SJCRH30 (cell line): Measurements from ENCODE around the gene SIGLEC6. TPM values are rescaled to one million over a fixed set of nuclear protein-coding genes. Genes with fewer than 3 reads are reported as not detected.

Source experiments
- DNase-seq, 2 experiments: peaks; one replicate each; pipeline ENCODE4 v3.0.0-alpha.2; 2015 to 2020
- H3K27ac ChIP-seq: fragments of 250-450 bp; sonication (Bioruptor Pico); 2 replicates; pipeline ENCODE4 v1.5.1; 2020; ENCODE audit warnings: mild to moderate bottlenecking, moderate library complexity
- H3K27me3 ChIP-seq: fragments of 250-450 bp; sonication (Bioruptor Pico); 2 replicates; pipeline ENCODE4 v1.5.1; 2020; ENCODE audit warnings: mild to moderate bottlenecking, moderate library complexity
- H3K36me3 ChIP-seq: fragments of 250-450 bp; sonication (Bioruptor Pico); 2 replicates; pipeline ENCODE4 v1.5.1; 2020; ENCODE audit warnings: mild to moderate bottlenecking, moderate library complexity
- H3K4me1 ChIP-seq: fragments of 250-450 bp; sonication (Bioruptor Pico); 2 replicates; pipeline ENCODE4 v1.5.1; 2020; ENCODE audit warnings: mild to moderate bottlenecking, moderate library complexity
- H3K4me3 ChIP-seq: fragments of 250-450 bp; sonication (Bioruptor Pico); 2 replicates; pipeline ENCODE4 v1.5.1; 2020; ENCODE audit warnings: mild to moderate bottlenecking, moderate library complexity
- H3K9me3 ChIP-seq: fragments of 250-450 bp; sonication (Bioruptor Pico); replicated peaks from 2 replicates; pipeline ENCODE4 v1.5.1; 2020; ENCODE audit warnings: mild to moderate bottlenecking, moderate library complexity
- total RNA-seq: library from RNA; depleted of rRNA; stranded (reverse); fragments of >200 nt; shearing (Covaris generic); gene quantifications from 2 replicates; pipeline ENCODE4 v1.2.3, GENCODE V29; 2014

SIGLEC6 gene
- total RNA-seq, 1 experiment from 2014 or later, result not detected

GRCh38 chr19:51541458-51542357 lies 10.2 kb upstream of the SIGLEC6 start:
- no peaks in the 10 kb centered on the region for H3K27me3 ChIP-seq
- DNase-seq, result no peak

GRCh38 chr19:51539821-51540366 lies 8.4 kb upstream of the SIGLEC6 start:
- H3K4me1 ChIP-seq, result no peaks in the 10 kb centered on the region
- H3K9me3 ChIP-seq, result no peaks in the 10 kb centered on the region
- no peak for DNase-seq
- H3K27ac ChIP-seq, result no peak overlapping the region
- no peaks in the 10 kb centered on the region for H3K27me3 ChIP-seq
- H3K36me3 ChIP-seq, result no peaks in the 10 kb centered on the region
- no peak overlapping the region for H3K4me3 ChIP-seq

More at GRCh38 chr19:51541458-51542357, 10.2 kb upstream of the SIGLEC6 start:
- no peaks in the 10 kb centered on the region for H3K4me1 ChIP-seq
- H3K9me3 ChIP-seq, result no peaks in the 10 kb centered on the region
- H3K36me3 ChIP-seq, result no peaks in the 10 kb centered on the region
- H3K4me3 ChIP-seq, result no peak overlapping the region
- no peak overlapping the region for H3K27ac ChIP-seq

DNA sequence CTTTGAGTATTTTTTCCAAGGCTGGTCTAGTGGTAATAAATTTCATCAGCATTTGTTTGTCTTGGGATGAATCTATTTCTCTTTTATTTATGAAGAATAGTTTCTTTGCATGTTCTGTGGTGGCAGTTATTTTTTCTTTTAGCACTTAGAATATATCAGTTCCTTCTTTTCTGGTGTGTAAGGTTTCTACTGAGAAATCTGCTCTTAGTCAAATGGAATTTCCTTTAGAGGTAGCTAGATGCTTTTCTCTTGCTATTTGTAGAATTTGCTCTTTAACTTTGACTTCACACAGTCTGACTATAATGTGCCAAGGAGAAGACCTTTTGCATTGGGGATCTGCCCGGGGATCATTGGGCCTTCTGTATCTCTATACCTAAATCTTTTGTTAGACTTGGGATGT lies 4.1 kb upstream of the SIGLEC6 start:
- Histone ChIP-seq H3K27me3 (no peaks in the 10 kb centered on the region), H3K27ac (no peak overlapping the region), H3K9me3 (no peaks in the 10 kb centered on the region)

DNA sequence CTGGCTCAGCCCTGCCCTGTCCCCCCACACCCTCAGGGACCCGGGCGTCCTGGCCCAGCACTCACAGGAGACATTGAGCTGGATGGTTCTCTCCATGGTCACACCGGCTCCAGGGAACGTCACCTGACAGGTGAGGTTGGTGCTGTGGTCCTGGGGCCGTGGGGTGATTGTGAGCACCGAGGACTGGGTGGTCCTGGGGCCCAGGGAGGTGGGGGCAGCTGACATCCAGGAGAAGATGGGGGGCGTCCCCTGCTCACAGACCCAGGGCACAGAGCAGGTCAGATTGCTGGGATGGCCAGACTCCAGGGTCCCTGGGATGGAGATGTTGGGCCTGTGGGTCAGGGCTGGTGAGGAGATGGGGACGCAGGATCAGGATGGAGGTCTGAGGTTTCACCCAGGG lies 854 bp downstream of the SIGLEC6 start:
- no peak for DNase-seq
- H3K4me3 ChIP-seq, result no peak overlapping the region
- H3K9me3 ChIP-seq, result no peaks in the 10 kb centered on the region
- H3K4me1 ChIP-seq, result peaks cover 6% of the 10 kb centered on the region
- no peaks in the 10 kb centered on the region for H3K27me3 ChIP-seq
- no peak overlapping the region for H3K27ac ChIP-seq
- H3K36me3 ChIP-seq, result no peaks in the 10 kb centered on the region

More for the DNA sequence above, 4.1 kb upstream of the SIGLEC6 start:
- DNase-seq, result no peak
- Histone ChIP-seq H3K36me3 (no peaks in the 10 kb centered on the region), H3K4me3 (no peak overlapping the region), H3K4me1 (no peaks in the 10 kb centered on the region)

- Histone ChIP-seq H3K27me3 (no peaks in the 10 kb centered on the region), H3K36me3 (no peaks in the 10 kb centered on the region), H3K4me3 (no peak overlapping the region), H3K9me3 (no peaks in the 10 kb centered on the region; the same call in 1 of the 2 replicates), H3K4me1 (peaks cover 6% of the 10 kb centered on the region), H3K27ac (no peak overlapping the region)
- DNase-seq, result no peak
These were observed 2.2 kb downstream of the SIGLEC6 start for GRCh38 chr19:51529301-51529700.

- Histone ChIP-seq H3K9me3 (no peaks in the 10 kb centered on the region; the same call in 1 of the 2 replicates), H3K27me3 (no peaks in the 10 kb centered on the region), H3K36me3 (no peaks in the 10 kb centered on the region), H3K4me1 (peaks cover 6% of the 10 kb centered on the region), H3K27ac (peak overlapping the region; percentile 34), H3K4me3 (no peak overlapping the region)
- DNase-seq, result peak; percentile 75 to 81
These were observed 5.8 kb downstream of the SIGLEC6 start for GRCh38 chr19:51525651-51526050.

DNA sequence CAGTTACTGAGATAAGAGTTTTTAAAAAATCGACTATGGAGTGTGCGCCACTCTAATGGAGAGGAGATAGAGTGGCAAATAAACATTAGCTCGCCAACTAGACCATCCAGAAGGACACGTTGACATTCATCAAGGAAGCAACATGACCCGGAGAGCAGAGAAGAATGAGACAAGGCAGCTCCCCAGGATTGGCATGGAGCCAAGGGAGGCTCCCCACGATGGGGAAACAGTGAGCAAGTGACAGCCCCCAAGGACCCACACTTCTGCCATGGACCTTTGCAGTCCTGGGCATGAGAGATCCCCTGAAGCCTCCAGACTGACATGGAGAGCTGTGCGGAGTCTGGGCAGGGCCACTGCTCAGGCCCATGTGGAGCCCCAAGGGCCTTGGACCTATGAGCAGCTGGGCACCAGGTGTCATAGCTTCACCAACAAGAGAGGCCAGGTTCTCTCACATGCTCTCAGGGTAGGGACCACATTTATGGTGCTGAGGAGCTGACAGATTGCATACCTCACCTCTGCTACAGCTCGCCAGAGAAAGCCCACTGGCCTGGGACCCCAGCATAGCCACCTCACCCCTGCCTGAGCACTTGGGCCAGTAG lies 6.7 kb downstream of the SIGLEC6 start:
- peaks cover 6% of the 10 kb centered on the region for H3K4me1 ChIP-seq
- DNase-seq, result peak in 1 of 2 experiments; percentile 3
- H3K4me3 ChIP-seq, result no peak overlapping the region

DNA sequence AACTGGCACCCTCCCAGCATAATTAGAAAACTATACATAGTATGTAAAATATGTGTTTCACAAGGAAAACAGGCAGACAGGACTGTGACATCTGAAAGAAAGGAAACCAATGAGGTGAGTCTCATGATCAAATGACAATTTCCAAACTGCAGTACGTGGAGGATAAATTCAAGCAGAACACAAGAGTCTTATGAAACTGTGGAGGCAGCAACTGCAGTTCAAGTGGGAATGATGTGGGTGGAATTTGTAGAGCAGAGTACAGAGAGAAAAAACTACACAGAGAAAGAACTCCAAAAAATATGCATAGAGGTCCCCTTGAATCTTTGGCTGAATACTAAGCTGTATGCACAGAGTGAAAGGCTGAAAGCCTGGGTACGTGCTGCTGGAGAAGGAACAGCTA lies 9.7 kb downstream of the SIGLEC6 start:
- no peaks in the 10 kb centered on the region; the same call in 1 of the 2 replicates for H3K9me3 ChIP-seq
- H3K27me3 ChIP-seq, result 0 out of 2 replicates have a peak, but pooled peaks cover 3% of the 10 kb centered on the region
- H3K36me3 ChIP-seq, result no peaks in the 10 kb centered on the region
- H3K4me3 ChIP-seq, result no peak overlapping the region
- no peak for DNase-seq
- no peak overlapping the region for H3K27ac ChIP-seq
- H3K4me1 ChIP-seq, result peaks cover 6% of the 10 kb centered on the region

More for the DNA sequence above, 6.7 kb downstream of the SIGLEC6 start:
- no peaks in the 10 kb centered on the region for H3K36me3 ChIP-seq
- H3K27ac ChIP-seq, result no peak overlapping the region
- no peaks in the 10 kb centered on the region; the same call in 1 of the 2 replicates for H3K9me3 ChIP-seq
- H3K27me3 ChIP-seq, result no peaks in the 10 kb centered on the region

DNA sequence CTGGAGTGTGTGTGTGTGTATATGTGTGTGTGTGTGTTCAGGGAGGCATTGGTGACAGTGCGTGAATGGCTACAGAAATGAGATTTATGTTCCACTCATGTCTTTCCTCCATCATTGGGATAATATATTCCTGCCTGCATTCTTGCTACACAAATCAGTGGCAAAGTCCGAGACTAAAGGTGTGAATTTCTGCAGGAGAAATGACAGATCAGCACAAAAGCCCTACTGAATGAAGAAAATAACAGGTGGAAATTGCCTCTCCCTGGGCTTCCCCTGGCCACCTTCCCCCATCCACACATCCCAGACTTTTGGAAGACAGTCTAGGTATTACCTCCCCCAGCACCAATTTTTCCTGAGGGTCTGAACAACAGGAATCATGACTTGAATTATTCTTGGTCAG lies 10.1 kb downstream of the SIGLEC6 start:
- H3K27ac ChIP-seq, result no peak overlapping the region
- H3K36me3 ChIP-seq, result no peaks in the 10 kb centered on the region
- no peak overlapping the region for H3K4me3 ChIP-seq
- no peaks in the 10 kb centered on the region; the same call in 1 of the 2 replicates for H3K9me3 ChIP-seq
- H3K4me1 ChIP-seq, result peaks cover 5% of the 10 kb centered on the region
- no peak for DNase-seq
- 0 out of 2 replicates have a peak, but pooled peaks cover 3% of the 10 kb centered on the region for H3K27me3 ChIP-seq

DNA sequence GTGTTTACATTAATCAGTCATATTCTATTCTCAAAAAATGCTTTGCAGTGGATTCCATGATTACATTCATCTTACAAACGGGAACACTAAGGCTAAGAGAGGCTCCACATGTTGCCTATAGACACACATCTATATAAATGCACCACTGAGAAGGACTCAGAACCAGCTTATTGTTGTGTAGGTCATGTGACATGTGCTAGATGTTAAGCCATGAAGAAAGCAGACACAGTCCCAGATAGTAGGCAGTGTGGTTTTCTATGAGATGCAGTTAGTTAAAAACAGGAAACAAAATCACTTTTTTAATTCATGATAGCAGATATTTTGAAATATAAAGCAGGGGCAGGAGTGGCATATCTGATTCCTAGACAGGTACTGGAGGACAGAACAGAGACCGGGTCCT lies 10.7 kb downstream of the SIGLEC6 start:
- 0 out of 2 replicates have a peak, but pooled peaks cover 3% of the 10 kb centered on the region for H3K27me3 ChIP-seq
- H3K27ac ChIP-seq, result no peak overlapping the region
- H3K4me1 ChIP-seq, result no peaks in the 10 kb centered on the region
- no peaks in the 10 kb centered on the region for H3K36me3 ChIP-seq
- DNase-seq, result no peak
- H3K9me3 ChIP-seq, result no peaks in the 10 kb centered on the region; the same call in 1 of the 2 replicates
- H3K4me3 ChIP-seq, result no peak overlapping the region

DNA sequence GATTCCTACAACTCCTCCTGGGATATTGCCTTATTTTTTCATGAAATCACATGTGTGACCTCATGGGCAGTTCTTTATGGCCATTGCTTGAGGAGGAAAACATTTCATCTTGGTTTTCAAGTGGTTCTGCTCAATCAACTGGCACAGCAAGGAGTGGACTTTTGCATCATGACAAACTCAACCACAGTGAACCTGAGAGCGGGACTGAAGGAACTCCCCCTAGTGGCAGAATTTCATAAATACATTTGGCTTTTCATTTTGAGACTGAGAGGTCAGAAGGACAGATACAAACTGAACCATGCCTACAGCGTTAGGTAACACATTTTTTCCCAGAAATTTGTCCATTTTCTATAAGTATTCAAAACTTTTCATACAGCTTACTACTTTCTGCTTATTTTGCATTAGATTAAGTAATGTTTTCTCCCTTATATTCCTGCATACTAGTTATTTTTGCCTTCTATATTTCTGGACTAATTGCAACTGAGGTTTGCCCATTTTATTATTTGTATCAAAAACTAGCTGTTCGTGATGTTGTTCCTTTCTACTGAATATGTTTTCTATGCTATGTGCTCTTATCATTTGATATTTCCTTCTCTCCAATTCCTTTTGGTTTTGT lies 16.5 kb downstream of the SIGLEC6 start:
- H3K9me3 ChIP-seq, result no peaks in the 10 kb centered on the region
- H3K36me3 ChIP-seq, result no peaks in the 10 kb centered on the region
- H3K27me3 ChIP-seq, result 0 out of 2 replicates have a peak, but pooled peaks cover 3% of the 10 kb centered on the region
- H3K27ac ChIP-seq, result no peak overlapping the region
- H3K4me1 ChIP-seq, result no peaks in the 10 kb centered on the region
- no peak overlapping the region for H3K4me3 ChIP-seq
- peak in 1 of 2 experiments; percentile 60 for DNase-seq

DNA sequence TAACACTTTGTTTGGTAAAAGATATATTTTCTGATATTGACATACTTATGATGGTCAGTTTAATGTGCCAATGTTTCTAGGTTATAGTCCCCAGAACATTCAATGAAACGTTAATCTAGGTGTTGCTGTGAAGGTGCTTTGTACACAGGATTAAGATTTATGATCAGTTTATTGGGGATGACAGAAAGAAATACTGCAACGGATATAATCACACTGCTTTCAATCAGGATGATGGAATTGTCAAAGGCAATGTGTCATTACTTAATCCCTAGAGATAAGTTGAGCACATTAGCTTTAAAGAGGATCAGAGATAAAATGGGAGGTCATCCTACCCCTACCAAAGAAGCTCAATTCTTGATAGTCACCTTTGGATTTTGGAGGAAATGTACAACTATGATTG lies 17.5 kb downstream of the SIGLEC6 start:
- Histone ChIP-seq H3K9me3 (no peaks in the 10 kb centered on the region), H3K36me3 (no peaks in the 10 kb centered on the region), H3K27me3 (no peaks in the 10 kb centered on the region), H3K4me1 (no peaks in the 10 kb centered on the region), H3K4me3 (no peak overlapping the region), H3K27ac (no peak overlapping the region)
- DNase-seq, result no peak

DNA sequence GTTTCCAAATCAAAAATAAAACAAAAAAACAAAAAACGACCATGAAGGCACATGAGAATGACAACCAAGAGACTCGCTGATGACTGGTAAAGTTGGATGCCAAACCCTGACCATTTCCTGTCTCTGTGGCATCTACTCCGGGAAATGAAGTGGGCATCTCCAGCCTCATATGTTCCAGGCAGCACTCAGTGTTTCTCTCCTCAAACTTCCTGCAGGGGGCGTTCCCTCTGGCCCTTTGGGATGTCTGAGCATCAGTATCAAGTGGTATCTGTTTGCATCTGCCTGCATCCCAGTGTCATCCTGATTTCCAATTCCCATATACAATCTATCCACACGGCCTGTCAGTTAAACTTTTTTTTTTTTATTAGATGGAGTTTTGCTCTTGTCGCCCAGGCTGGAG lies 20.1 kb downstream of the SIGLEC6 start:
- H3K4me1 ChIP-seq, result no peaks in the 10 kb centered on the region
- no peak overlapping the region for H3K27ac ChIP-seq
- DNase-seq, result peak in 1 of 2 experiments; percentile 39
- no peaks in the 10 kb centered on the region for H3K36me3 ChIP-seq
- H3K4me3 ChIP-seq, result no peak overlapping the region
- H3K9me3 ChIP-seq, result no peaks in the 10 kb centered on the region
- H3K27me3 ChIP-seq, result no peaks in the 10 kb centered on the region

DNA sequence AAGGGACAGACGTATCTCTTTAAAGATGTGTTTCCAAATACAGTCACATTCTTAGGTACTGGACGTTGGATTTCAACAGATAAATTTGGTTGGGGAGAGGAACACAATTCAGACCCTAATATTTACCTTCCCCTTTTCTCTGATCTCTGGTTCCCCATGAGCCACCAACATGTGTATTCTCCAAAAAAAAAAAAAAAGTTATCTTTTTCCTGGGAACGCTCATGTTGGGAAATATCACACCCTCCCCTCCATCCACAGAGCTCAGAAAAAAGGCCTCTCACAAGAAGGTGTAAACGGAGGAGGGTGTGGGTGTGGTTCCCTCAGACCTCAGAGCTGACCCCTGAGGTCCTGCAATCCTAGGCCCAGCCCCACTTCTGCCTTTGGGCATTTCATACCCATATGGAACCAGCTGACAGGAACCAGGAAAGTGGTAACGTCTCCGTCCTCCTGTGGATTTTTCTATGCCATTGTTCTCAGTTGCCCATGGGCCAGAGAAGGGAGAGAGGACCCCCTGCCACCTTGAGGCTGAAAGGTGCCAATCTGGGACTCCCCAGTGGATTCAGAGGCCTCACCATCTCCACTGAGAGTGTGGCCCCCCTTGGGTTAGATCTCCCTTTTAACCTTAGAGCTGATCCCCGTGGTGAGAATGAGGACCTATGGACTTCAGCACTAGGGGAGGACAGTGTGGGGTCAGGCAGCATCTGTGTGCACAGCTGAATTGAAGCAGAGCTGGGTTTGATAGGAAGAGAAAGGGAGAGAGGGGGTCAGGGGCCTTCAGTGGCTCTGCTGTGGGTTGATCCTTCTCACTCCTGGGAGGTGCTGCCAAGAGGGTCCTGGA lies 21.4 kb downstream of the SIGLEC6 start:
- H3K9me3 ChIP-seq, result no peaks in the 10 kb centered on the region
- no peak overlapping the region for H3K27ac ChIP-seq
- no peak for DNase-seq
- H3K27me3 ChIP-seq, result no peaks in the 10 kb centered on the region
- no peaks in the 10 kb centered on the region for H3K36me3 ChIP-seq
- H3K4me1 ChIP-seq, result no peaks in the 10 kb centered on the region
- H3K4me3 ChIP-seq, result no peak overlapping the region
